ENCODE measurements around the gene GPR89A.

GRCh38 chr1:145690587-145691558 is 83.1 kb downstream of the GPR89A start:
- TF ChIP-seq TCF12 (IDR thresholded peaks at IDR 0.05; ENCODE audit: low read depth, low read length) = no peak
- TF ChIP-seq, protein P1, sequence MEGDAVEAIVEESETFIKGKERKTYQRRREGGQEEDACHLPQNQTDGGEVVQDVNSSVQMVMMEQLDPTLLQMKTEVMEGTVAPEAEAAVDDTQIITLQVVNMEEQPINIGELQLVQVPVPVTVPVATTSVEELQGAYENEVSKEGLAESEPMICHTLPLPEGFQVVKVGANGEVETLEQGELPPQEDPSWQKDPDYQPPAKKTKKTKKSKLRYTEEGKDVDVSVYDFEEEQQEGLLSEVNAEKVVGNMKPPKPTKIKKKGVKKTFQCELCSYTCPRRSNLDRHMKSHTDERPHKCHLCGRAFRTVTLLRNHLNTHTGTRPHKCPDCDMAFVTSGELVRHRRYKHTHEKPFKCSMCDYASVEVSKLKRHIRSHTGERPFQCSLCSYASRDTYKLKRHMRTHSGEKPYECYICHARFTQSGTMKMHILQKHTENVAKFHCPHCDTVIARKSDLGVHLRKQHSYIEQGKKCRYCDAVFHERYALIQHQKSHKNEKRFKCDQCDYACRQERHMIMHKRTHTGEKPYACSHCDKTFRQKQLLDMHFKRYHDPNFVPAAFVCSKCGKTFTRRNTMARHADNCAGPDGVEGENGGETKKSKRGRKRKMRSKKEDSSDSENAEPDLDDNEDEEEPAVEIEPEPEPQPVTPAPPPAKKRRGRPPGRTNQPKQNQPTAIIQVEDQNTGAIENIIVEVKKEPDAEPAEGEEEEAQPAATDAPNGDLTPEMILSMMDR (IDR thresholded peaks at IDR 0.05 in 2 of 3, conservative IDR thresholded peaks at IDR 0.05 in 1 of 3; ENCODE audit: control insufficient read depth in 2 of 3, extremely low read depth in 1 of 3, insufficient read depth in 1 of 3, low read depth in 3 of 3, low read length in 3 of 3) = no peak

Measured in GM12878 (cell line).